KMS-11 (cell line): Measurements from ENCODE around the gene CALR.
"Not testable (repeated sequence)": the region's sequence is repeated elsewhere in the genome, so short reads cannot be mapped to it uniquely, and the experiment has no call there.

Source experiments
- H2AFZ ChIP-seq: fragments of 200-600 bp; sonication (generic); 2 replicates; pipeline ENCODE4 v1.6.1; 2016; ENCODE audit warnings: antibody characterized with exemption, mixed run types, low read depth
- H3K27ac ChIP-seq: fragments of 200-600 bp; sonication (generic); 2 replicates; pipeline ENCODE4 v1.6.1; 2016; ENCODE audit warnings: mild to moderate bottlenecking, mixed run types
- H3K27me3 ChIP-seq: fragments of 200-600 bp; sonication (generic); 2 replicates; pipeline ENCODE4 v1.6.1; 2017; ENCODE audit warnings: mild to moderate bottlenecking, low read depth, mixed run types, moderate library complexity; ENCODE audit not compliant: insufficient read depth
- H3K36me3 ChIP-seq: fragments of 200-600 bp; sonication (generic); 2 replicates; pipeline ENCODE4 v1.6.1; 2017; ENCODE audit warnings: mild to moderate bottlenecking, mixed run types; ENCODE audit not compliant: insufficient read depth
- H3K4me1 ChIP-seq: fragments of 200-600 bp; sonication (generic); 2 replicates; pipeline ENCODE4 v1.6.1; 2016; ENCODE audit warnings: mild to moderate bottlenecking, low read depth, mixed run types; ENCODE audit not compliant: poor library complexity, severe bottlenecking
- H3K4me2 ChIP-seq: fragments of 200-600 bp; sonication (generic); 2 replicates; pipeline ENCODE4 v1.7.0; 2016; ENCODE audit warnings: mild to moderate bottlenecking, mixed run types
- H3K4me3 ChIP-seq: fragments of 200-600 bp; sonication (generic); IDR thresholded peaks from 2 replicates; pipeline ENCODE4 v1.6.1; 2017; ENCODE audit warnings: low read depth, low read length, mixed read lengths; ENCODE audit not compliant: insufficient read depth
- H3K79me2 ChIP-seq: fragments of 200-600 bp; sonication (generic); 2 replicates; pipeline ENCODE4 v1.6.1; 2016; ENCODE audit warnings: low read depth, mixed run types; ENCODE audit not compliant: insufficient read depth
- H3K9ac ChIP-seq: fragments of 200-600 bp; sonication (generic); 2 replicates; pipeline ENCODE4 v1.6.1; 2016; ENCODE audit warnings: mild to moderate bottlenecking, mixed run types
- H4K20me1 ChIP-seq: fragments of 200-600 bp; sonication (generic); 2 replicates; pipeline ENCODE4 v1.6.1; 2016; ENCODE audit warnings: mild to moderate bottlenecking, mixed run types; ENCODE audit not compliant: insufficient read depth
- TF ChIP-seq, protein P1 (sequence below): fragments of 200-600 bp; sonication (generic); conservative IDR thresholded peaks from 2 replicates; pipeline ENCODE4 v1.6.1; 2017; ENCODE audit warnings: low read depth, mild to moderate bottlenecking, antibody characterized with exemption, low read length, moderate library complexity, mixed read lengths

The CALR gene

DNA sequence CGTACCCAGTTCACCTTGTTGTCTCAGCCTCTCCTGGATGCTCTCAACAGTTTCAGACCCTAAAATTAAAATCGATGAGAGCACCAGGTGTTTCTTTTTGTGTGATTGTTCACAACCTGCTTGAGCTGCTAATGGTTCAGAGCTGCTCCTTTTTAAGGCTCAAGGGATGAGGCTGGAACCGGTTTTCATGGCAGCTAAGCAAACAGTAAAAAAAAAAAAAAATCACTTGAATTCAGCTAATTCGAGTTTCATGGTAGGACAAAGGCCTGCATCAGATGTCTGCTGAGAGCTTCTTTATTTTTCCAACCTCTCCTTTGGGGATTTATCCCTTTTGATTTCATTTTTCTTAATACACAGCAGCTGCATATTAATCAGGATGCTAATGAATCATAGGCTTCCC lies 25.8 kb upstream of the CALR start:
- Histone ChIP-seq H3K36me3 (no peaks in the 10 kb centered on the region), H3K4me3 (no peak overlapping the region), H3K9ac (no peak overlapping the region), H3K4me1 (peaks cover 52% of the 10 kb centered on the region), H4K20me1 (no peaks in the 10 kb centered on the region), H3K79me2 (no peaks in the 10 kb centered on the region), H3K27ac (no peak overlapping the region), H3K4me2 (no peak overlapping the region; the same call in 1 of the 2 replicates), H2AFZ (no peak overlapping the region), H3K27me3 (no peaks in the 10 kb centered on the region)
- TF ChIP-seq, protein P1, sequence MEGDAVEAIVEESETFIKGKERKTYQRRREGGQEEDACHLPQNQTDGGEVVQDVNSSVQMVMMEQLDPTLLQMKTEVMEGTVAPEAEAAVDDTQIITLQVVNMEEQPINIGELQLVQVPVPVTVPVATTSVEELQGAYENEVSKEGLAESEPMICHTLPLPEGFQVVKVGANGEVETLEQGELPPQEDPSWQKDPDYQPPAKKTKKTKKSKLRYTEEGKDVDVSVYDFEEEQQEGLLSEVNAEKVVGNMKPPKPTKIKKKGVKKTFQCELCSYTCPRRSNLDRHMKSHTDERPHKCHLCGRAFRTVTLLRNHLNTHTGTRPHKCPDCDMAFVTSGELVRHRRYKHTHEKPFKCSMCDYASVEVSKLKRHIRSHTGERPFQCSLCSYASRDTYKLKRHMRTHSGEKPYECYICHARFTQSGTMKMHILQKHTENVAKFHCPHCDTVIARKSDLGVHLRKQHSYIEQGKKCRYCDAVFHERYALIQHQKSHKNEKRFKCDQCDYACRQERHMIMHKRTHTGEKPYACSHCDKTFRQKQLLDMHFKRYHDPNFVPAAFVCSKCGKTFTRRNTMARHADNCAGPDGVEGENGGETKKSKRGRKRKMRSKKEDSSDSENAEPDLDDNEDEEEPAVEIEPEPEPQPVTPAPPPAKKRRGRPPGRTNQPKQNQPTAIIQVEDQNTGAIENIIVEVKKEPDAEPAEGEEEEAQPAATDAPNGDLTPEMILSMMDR, result no peak

DNA sequence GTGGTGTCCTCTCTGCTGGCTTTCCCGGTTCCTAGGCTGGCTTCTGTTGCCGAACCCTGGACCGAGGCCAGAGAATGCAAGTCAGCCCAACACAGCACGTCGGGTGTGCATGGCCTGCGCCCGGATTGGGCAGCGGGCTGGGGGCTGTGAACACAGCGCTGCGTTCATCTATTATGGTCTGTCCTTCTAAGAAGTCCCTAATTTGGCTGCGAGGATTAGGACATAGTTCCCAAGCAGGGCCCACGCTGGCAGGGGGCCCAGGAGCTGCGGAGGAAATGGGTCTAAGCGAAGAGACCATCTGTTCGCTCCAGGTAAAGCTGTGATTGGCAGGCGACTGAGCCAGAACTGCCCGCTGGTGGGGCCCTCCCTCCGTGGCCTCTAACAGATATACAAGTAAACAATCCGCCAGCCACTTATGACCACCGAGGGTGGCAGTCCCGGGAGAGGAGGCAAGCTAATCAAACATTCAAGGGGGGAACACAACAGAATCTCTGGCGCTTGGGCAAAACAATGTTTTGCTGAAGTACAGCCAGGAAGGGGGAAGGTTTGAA lies 25.3 kb upstream of the CALR start:
- H3K4me1 ChIP-seq, result peaks cover 47% of the 10 kb centered on the region
- no peak overlapping the region for H3K9ac ChIP-seq
- H4K20me1 ChIP-seq, result no peaks in the 10 kb centered on the region
- no peak overlapping the region for H3K4me2 ChIP-seq
- no peaks in the 10 kb centered on the region for H3K27me3 ChIP-seq
- no peaks in the 10 kb centered on the region for H3K36me3 ChIP-seq
- H3K4me3 ChIP-seq, result no peak overlapping the region
- no peak overlapping the region for H2AFZ ChIP-seq
- no peak overlapping the region for H3K27ac ChIP-seq
- TF ChIP-seq, protein P1, result no peak
- no peaks in the 10 kb centered on the region for H3K79me2 ChIP-seq

DNA sequence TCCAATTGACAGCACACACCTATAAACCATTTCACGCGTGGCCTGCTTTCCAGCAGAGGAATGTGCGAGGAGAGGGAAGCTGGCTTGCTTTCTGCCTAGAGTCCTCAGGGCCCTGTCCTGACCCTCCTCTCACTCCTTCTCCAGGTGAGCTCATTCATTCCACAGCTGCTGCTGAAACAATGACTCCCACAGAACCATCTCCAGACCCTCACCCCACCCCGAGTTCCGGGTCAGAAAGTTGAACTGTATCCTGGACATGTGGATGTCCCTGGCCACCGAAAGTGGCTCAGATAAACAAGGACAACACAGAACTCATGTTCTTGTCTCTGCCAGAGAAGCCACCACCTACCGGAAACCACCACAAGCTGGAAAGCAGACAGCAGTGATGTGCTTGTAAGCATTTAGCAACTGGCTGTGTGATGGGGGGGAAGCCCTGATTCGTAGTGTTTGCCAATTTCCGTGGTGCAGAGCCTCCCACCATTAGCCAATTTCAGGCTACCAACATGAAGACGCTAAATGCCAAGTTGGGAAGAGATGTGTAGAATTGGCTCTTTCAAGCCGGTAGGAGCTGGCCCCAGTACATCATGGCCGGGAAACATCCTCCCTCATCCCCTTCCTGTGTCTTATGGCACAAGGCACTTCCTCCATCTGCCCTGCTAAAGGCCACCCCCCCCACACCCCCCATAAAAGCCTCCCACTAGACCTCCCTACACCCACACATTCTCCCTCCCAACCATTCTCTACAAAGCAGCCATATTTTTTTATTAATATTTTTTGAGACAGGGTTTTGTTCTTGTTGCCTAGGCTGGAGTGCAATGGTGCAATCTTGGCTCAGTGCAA lies 24.3 kb upstream of the CALR start:
- no peak overlapping the region for H3K4me2 ChIP-seq
- no peak overlapping the region for H3K9ac ChIP-seq
- H3K4me3 ChIP-seq, result no peak overlapping the region
- no peaks in the 10 kb centered on the region for H3K79me2 ChIP-seq
- no peaks in the 10 kb centered on the region for H4K20me1 ChIP-seq
- TF ChIP-seq, protein P1, result no peak
- H3K27me3 ChIP-seq, result no peaks in the 10 kb centered on the region
- H2AFZ ChIP-seq, result no peak overlapping the region
- H3K36me3 ChIP-seq, result no peaks in the 10 kb centered on the region
- no peak overlapping the region for H3K27ac ChIP-seq
- peaks cover 37% of the 10 kb centered on the region for H3K4me1 ChIP-seq

DNA sequence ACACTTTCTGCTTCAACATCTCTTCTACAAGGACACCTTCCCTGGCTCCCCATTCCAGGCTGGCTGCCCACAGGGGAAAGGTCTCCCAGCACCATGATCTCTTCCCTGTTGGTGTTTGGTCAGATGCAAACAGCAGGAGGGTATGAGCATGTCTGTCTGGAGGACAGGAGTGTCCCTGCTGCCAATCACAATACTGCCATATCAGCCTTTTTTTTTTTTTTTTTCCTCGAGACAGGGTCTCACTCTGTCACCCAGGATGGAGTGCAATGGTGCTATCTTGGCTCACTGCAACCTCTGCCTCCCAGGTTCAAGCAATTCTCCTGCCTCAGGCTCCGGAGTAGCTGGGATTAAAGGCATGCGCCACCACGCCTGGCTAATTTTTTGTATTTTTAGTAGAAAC lies 22.5 kb upstream of the CALR start:
- H3K4me1 ChIP-seq, result peaks cover 29% of the 10 kb centered on the region
- not testable (repeated sequence) for H3K9ac ChIP-seq, H3K4me3 ChIP-seq

DNA sequence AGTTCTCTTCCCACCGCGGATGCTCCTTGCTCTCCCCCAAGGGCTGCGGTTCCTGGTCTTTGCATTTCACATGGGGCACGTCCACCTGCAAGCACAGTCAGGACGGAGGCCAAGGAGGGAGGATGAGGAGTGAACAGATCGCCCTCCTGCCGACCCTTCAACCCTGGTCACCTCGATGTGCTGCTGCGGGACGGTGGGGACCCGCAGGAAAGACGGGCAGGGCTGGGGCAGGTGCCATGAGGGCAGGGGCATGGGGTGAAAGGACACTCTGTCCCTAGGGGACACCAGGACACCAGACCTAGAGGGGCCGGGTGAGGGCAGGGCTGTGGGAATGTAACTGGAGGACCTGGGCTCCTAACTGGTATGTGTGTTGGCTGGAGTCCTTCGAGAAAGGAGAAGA lies 20.2 kb upstream of the CALR start:
- Histone ChIP-seq H2AFZ (no peak overlapping the region), H3K4me3 (no peak overlapping the region), H3K36me3 (peaks cover 3% of the 10 kb centered on the region; the same call in 1 of the 2 replicates), H3K9ac (no peak overlapping the region), H4K20me1 (no peaks in the 10 kb centered on the region), H3K27me3 (no peaks in the 10 kb centered on the region), H3K4me1 (peaks cover 13% of the 10 kb centered on the region), H3K27ac (no peak overlapping the region), H3K79me2 (no peaks in the 10 kb centered on the region), H3K4me2 (no peak overlapping the region)
- TF ChIP-seq, protein P1, result no peak

More for the DNA sequence above, 22.5 kb upstream of the CALR start:
- not testable (repeated sequence) for H4K20me1 ChIP-seq, H3K79me2 ChIP-seq, H3K4me2 ChIP-seq, H2AFZ ChIP-seq, H3K27ac ChIP-seq, H3K36me3 ChIP-seq, H3K27me3 ChIP-seq
